GM13976 (cell line): ENCODE results near the gene ZFAND5.

Experiments used
- DNase-seq: peaks from one replicate; pipeline ENCODE4 v3.0.0; 2012; ENCODE audit warnings: low spot score
- in situ Hi-C: fragments of 300-500 bp; cut with MboI; formaldehyde crosslinking; loops from one replicate; pipeline ENCODE4 v1.12.0; 2022; ENCODE audit warnings: low sequenced_read_pairs, mixed read lengths, inconsistent platforms; ENCODE audit not compliant: unreplicated experiment
- TF ChIP-seq, protein P1 (sequence below): IDR thresholded peaks from 2 replicates; pipeline ENCODE4 v1.5.1; 2012; ENCODE audit warnings: borderline replicate concordance, mild to moderate bottlenecking; ENCODE audit not compliant: insufficient read depth; ENCODE audit errors: extremely low read depth, missing control alignments, control extremely low read depth

ZFAND5 gene

DNA sequence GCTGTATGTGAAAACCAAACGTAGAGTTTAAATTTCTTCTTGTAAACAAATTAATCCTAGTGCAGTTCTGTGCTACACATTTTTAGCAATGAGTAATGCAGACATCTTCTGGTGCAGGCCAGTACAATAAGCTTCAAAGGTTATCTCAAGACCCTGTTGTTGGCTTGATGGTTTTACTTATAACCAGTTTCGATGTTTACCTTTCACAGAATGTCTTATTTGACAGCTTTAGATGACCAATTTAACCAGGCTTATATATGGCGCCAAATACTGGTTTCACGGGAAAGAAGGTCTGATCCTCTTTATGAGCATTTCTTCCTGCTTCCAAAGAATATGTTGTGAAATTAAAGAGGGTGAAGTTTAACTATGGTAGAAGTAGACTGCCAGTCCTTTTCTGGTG, 9.9 kb downstream of the ZFAND5 start:
- DNase-seq: no peak
- in situ Hi-C loops: no loop called here
- TF ChIP-seq, protein P1, sequence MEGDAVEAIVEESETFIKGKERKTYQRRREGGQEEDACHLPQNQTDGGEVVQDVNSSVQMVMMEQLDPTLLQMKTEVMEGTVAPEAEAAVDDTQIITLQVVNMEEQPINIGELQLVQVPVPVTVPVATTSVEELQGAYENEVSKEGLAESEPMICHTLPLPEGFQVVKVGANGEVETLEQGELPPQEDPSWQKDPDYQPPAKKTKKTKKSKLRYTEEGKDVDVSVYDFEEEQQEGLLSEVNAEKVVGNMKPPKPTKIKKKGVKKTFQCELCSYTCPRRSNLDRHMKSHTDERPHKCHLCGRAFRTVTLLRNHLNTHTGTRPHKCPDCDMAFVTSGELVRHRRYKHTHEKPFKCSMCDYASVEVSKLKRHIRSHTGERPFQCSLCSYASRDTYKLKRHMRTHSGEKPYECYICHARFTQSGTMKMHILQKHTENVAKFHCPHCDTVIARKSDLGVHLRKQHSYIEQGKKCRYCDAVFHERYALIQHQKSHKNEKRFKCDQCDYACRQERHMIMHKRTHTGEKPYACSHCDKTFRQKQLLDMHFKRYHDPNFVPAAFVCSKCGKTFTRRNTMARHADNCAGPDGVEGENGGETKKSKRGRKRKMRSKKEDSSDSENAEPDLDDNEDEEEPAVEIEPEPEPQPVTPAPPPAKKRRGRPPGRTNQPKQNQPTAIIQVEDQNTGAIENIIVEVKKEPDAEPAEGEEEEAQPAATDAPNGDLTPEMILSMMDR: no peak

- TF ChIP-seq, protein P1: no peak
- in situ Hi-C loops: no loop called here
- no peak for DNase-seq
Observed at GRCh38 chr9:72354704-72355103, 10.3 kb downstream of the ZFAND5 start.

DNA sequence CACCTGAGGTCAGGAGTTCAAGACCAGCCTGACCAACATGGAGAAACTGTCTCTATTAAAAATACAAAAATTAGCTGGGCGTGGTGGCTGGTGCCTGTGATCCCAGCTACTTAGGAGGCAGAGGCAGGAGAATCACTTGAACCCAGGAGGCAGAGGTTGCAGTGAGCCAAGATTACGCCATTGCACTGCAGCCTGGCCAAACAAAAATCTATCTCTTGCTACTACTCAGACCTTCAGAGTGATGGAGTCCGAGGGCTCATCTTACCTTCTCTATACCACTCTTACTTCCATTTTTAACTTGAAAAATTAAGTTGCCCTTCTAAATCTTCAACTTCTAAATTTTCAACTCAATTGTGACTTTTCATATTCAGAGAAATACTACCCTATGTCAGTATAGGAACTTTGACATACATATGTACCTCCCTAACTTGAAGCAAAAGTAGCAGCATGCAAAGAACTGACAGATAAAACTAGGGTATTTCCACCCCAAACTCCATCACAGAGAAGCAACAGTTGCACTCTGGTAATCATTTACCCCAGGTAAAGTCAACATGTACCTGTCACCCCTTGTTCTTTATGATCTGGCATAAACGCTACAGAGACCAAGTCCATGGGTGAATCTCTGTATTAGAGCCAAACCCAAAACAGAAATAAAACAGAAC, 11.4 kb downstream of the ZFAND5 start:
- TF ChIP-seq, protein P1: no peak
- in situ Hi-C loops: no loop called here
- no peak for DNase-seq

DNA sequence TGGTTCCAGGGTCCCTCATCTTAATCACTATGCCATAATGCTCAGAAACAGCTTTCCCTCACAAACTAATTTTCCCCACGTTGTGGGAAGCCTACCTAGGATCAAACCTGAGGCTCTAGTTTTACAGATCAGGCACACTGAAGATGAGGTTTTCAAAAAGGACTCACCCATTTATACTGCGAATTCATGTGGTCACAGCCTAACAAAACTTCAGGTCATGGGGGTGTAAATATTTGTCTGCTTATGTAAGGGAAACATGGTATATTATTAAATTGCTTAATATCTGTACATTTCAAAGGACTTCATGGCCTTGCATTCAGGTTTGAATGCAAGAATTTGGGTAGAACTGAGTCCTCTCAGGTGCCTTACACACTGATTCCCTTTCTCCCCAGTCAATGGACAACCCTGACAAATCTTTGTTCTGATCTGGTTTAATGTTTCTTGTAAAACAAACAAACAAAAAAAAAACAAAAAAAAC, 12.1 kb downstream of the ZFAND5 start:
- DNase-seq: no peak
- TF ChIP-seq, protein P1: no peak
- in situ Hi-C loops: no loop called here

DNA sequence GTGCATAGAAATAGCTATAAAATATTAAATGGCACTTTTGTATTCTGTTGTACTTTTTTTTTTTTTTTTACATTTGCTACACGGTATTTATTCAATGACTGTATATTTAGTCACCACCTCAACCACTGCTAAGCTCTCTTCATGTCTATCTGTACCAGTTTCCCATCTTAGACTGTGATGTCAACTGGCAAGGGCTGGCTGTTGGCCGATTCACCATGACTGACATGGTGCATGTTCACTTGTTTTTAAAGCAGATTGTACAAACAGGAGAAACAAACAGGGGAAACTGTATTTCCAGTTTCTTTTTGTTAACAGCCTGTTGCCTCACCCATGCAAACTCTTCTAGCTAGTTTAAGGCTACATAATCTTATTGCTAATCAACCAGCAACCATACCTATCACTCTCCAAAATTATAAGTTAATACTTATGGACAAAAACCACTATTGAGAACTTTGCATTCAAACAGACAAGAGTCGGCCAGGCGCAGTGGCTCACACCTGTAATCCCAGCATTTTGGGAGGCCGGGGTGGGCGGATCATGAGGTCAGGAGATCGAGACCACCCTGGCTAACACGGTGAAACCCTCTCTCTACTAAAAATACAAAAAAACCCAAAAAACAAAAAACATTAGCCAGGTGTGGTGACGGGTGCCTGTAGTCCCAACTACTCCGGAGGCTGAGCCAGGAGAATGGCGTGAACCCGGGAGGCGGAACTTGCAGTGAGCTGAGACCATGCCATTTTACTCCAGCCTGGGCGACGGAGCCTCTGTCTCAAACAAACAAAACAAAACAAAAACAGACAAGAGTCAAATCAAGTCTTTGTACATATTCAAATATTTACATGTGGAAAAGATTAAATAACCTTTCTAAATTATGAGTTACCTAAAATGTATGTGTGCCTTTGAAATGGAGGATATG, 13.2 kb downstream of the ZFAND5 start:
- in situ Hi-C loops: no loop called here
- no peak for DNase-seq

DNA sequence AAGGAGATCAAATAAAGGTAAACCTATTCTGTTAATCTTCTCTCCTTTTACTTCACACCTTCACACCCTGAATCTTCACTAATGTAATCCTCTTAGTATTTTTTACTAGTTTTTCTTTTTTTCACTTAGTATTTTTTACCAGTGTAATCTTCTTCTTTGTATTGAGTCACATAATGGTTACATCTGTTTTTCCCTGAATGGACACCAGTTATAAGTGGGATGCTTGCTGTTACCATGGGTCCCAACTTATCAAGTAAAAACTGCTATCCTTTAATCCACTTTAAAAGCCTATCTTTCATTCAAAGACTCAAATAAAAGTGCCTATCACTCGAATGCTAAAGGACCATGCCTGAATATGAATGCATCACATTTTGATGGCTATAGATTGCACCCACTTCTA, 15.1 kb downstream of the ZFAND5 start:
- DNase-seq: no peak
- in situ Hi-C loops: no loop called here
- TF ChIP-seq, protein P1: no peak

More for the DNA sequence above, 13.2 kb downstream of the ZFAND5 start:
- TF ChIP-seq, protein P1: no peak
